ENCODE measurements around the gene C10orf71. TPM values are rescaled to one million over a fixed set of nuclear protein-coding genes. Genes with fewer than 3 reads are reported as not detected.
A peak's percentile ranks its signal among the peaks of the same experiment; 100 is the strongest.

Gene C10orf71
- total RNA-seq, 1 donor: not detected

DNA sequence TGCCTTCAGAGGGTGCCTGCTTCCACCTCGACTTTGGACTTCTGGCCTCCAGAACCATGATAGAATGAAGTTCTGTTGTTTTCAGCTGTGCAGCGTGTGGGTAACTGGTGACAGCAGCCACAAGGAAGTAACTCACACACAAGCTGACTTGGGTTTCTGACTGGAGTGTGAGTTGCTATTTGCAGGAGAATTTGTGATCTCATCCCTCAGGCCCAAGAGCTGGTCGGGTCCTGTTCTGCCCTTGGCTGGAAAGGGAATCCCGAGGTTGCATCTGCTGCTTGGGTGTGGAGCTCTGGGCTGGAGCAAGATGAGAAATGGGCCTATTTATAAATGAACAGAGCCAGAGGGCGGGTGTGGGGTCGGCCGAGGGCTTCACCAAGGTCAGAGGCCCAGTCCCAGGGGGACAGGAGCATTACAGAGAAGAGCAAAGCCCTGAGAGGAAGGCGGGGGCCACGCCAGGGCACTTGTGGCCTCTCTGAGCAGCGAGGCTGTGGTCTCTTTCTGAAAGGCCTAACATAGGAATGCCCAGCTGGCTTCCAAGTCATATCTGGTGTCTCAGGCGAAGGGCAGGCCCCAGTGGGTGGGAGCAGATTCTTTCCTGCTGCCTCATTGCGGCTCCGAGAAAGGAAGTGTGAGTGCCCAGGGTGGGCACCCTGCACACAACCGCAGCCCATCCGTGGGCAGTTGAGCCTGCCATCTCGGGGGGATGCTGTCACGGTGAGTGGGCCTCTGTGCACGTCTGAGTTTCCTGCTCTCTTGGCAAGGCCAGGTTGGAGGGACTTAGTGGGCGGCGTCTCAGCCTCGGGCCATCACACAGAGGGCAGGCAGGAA, 26.5 kb upstream of the C10orf71 start:
- peak; percentile 49 for DNase-seq (ENCODE audit: low read depth)
- no peak overlapping the region for H3K4me3 ChIP-seq (ENCODE audit: low read depth, low read length)
- TF ChIP-seq, protein P1, sequence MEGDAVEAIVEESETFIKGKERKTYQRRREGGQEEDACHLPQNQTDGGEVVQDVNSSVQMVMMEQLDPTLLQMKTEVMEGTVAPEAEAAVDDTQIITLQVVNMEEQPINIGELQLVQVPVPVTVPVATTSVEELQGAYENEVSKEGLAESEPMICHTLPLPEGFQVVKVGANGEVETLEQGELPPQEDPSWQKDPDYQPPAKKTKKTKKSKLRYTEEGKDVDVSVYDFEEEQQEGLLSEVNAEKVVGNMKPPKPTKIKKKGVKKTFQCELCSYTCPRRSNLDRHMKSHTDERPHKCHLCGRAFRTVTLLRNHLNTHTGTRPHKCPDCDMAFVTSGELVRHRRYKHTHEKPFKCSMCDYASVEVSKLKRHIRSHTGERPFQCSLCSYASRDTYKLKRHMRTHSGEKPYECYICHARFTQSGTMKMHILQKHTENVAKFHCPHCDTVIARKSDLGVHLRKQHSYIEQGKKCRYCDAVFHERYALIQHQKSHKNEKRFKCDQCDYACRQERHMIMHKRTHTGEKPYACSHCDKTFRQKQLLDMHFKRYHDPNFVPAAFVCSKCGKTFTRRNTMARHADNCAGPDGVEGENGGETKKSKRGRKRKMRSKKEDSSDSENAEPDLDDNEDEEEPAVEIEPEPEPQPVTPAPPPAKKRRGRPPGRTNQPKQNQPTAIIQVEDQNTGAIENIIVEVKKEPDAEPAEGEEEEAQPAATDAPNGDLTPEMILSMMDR (IDR thresholded peaks at IDR 0.05; ENCODE audit: insufficient read depth, low read length): no peak

DNA sequence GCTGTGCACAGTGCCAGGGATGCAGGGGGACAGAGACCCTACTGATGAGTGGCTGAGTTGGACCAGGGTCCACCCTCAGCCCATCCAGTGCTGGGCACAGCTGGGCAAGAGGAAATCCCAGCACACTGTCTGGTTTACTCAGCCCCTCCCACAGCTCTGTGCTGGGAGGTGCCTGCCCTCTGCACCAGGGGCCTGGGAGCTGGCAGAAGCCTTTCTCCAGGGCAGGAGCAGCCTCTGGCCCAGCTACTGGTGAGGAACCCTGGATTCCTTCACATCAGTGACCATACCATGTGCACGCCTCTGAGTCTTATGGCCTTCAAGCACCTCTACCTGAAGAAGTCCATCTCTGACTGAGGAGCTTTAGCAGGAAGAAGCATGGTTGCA, 25.9 kb upstream of the C10orf71 start:
- no peak overlapping the region for H3K4me3 ChIP-seq (ENCODE audit: low read depth, low read length)
- TF ChIP-seq, protein P1 (IDR thresholded peaks at IDR 0.05; ENCODE audit: insufficient read depth, low read length): no peak
- DNase-seq (ENCODE audit: low read depth): no peak

DNA sequence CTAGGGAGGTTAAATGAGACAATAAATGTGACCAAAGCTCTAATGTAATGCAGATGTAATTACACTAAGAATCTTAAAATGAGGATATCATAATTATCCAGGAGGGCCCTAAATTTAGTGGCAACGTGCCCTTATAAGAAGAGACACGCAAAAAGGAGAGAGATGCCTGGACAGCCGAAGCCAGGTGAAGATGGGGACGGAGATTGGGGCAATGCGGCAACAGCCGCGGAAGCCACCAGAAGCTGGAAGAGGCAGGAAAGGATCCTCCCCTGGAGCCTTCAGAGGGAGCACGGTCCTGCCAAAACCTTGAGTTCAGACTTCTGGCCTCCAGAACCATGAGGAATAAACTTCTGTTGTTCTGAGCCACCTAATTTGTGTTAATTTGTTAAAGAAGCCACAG, 25.3 kb upstream of the C10orf71 start:
- H3K4me3 ChIP-seq (ENCODE audit: low read depth, low read length): no peak overlapping the region
- no peak for DNase-seq (ENCODE audit: low read depth)
- TF ChIP-seq, protein P1 (IDR thresholded peaks at IDR 0.05; ENCODE audit: insufficient read depth, low read length): no peak

DNA sequence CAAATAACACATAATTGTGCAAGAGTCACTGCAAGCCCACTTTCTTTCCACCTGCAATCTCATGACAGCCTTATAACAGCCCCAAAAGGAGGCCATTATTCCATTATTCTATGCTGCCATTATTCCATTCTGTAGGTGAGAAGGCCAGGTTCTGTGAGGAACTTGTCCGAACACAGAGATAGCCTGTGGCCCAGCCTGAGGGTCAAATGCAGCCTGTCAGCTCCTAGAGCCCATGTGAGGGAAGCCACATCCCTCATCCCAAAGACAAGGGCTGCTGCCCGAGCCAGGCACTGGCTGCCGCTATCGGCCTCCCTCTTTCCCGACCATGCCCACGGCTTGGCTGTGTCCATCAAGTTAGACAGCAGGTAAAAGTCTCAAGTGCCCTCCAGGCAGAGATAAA, 24.1 kb upstream of the C10orf71 start:
- DNase-seq (ENCODE audit: low read depth): no peak
- TF ChIP-seq, protein P1 (IDR thresholded peaks at IDR 0.05; ENCODE audit: insufficient read depth, low read length): no peak
- no peak overlapping the region for H3K4me3 ChIP-seq (ENCODE audit: low read depth, low read length)

DNA sequence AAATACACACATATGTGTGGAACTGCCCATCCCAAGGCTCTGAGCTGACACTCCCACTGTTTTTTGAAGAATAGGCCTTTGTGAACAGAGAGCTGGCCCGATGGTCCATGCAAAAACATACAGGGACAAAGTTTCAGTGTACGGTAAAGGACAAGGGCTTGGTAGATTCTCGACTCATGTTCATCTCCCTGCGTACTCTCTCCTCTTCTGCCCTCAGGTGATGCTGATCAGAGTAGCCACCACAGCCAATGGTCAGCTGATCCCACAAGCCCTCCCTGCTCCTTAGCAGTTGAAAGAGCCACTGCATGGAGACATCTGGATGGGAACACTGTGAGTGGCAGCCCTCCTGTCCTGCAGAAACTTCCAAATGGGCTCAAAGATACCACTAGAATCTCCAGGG, 23.1 kb upstream of the C10orf71 start:
- no peak for DNase-seq (ENCODE audit: low read depth)
- TF ChIP-seq, protein P1 (IDR thresholded peaks at IDR 0.05; ENCODE audit: insufficient read depth, low read length): no peak
- no peak overlapping the region for H3K4me3 ChIP-seq (ENCODE audit: low read depth, low read length)

DNA sequence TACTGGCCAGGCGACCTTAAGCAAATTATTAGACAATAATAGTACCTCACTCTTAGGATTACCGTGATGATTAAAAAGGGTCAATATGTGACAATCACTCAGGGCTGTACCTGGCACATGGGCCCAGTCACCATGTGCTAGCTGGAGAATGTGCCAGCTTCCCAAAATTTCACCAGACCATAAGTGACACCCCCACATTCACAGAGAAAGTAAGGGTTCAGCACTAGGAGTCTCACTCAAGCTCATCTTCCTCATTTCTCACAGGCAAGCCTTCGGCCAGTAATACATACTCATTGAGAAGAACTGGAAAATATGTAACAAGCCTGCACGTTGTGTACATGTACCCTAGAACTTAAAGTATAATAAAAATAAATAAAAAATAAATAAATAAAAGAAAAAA, 22.4 kb upstream of the C10orf71 start:
- no peak overlapping the region for H3K4me3 ChIP-seq (ENCODE audit: low read depth, low read length)
- DNase-seq (ENCODE audit: low read depth): no peak
- TF ChIP-seq, protein P1 (IDR thresholded peaks at IDR 0.05; ENCODE audit: insufficient read depth, low read length): no peak

DNA sequence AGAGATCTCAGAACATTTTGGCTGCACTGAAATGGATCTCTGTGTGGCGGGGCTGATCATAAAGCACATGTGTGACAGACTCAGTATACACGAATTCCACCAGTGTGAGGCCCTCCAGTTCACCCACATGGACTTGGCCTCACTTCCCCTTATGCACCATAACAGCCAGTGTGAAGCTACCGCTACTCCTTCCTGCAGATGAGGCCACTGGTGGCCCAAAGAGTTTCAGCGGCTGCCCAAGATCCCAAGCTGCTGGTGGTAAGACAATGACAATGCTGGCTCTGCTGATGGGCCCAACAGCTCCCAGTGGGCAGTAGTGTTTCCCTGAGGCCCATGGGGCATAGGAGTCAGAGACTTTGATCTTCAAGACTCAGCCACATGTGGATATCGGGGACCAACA, 21.0 kb upstream of the C10orf71 start:
- TF ChIP-seq, protein P1 (IDR thresholded peaks at IDR 0.05; ENCODE audit: insufficient read depth, low read length): no peak
- no peak for DNase-seq (ENCODE audit: low read depth)
- no peak overlapping the region for H3K4me3 ChIP-seq (ENCODE audit: low read depth, low read length)

All from fibroblast of the aortic adventitia (primary cell).